HCT116 (cell line): ENCODE measurements around the gene CRYZ.

ENCODE experiments used
- CEBPB ChIP-seq: IDR thresholded peaks from 2 replicates; pipeline ENCODE4 v1.6.1; 2012; ENCODE audit warnings: low read depth
- CTCF ChIP-seq, 3 experiments: fragments of 200-600 bp in 1 of 3; sonication (generic) in 1 of 3; IDR thresholded peaks in 2 of 3; conservative IDR thresholded peaks in 1 of 3; 2 replicates each; pipeline ENCODE4 v1.5.1; 2012 to 2017; ENCODE audit warnings: low read depth in 2 of 3, low read length in 2 of 3, antibody characterized with exemption in 1 of 3, borderline replicate concordance in 1 of 3, control low read depth in 1 of 3, mild to moderate bottlenecking in 1 of 3, mixed read lengths in 1 of 3, mixed run types in 1 of 3, moderate library complexity in 1 of 3; ENCODE audit not compliant: insufficient read depth in 1 of 3
- ELF1 ChIP-seq: IDR thresholded peaks from 2 replicates; pipeline ENCODE4 v1.6.1; 2012; ENCODE audit warnings: low read depth, borderline replicate concordance
- EZH2 ChIP-seq: fragments of 200-600 bp; sonication (generic); IDR thresholded peaks from 2 replicates; pipeline ENCODE4 v1.6.1; 2017; ENCODE audit warnings: antibody characterized with exemption, mixed run types
- EZH2phosphoT487 ChIP-seq: fragments of 200-600 bp; IDR thresholded peaks from 2 replicates; pipeline ENCODE4 v1.6.1; 2018; ENCODE audit warnings: antibody characterized with exemption, borderline replicate concordance
- JUND ChIP-seq: IDR thresholded peaks from 2 replicates; pipeline ENCODE4 v1.6.1; 2012
- MAX ChIP-seq: IDR thresholded peaks from 2 replicates; pipeline ENCODE4 v1.6.1; 2012
- POLR2A ChIP-seq: IDR thresholded peaks from 2 replicates; pipeline ENCODE4 v1.7.0; 2011; ENCODE audit warnings: borderline replicate concordance; ENCODE audit not compliant: insufficient read depth, insufficient read length; ENCODE audit errors: extremely low read depth
- POLR2AphosphoS5 ChIP-seq: IDR thresholded peaks from 2 replicates; pipeline ENCODE4 v1.6.1; 2011; ENCODE audit warnings: mild to moderate bottlenecking, low read depth, low read length, moderate library complexity
- RAD21 ChIP-seq: IDR thresholded peaks from 2 replicates; pipeline ENCODE4 v1.6.1; 2012; ENCODE audit warnings: low read depth, mild to moderate bottlenecking
- REST ChIP-seq: IDR thresholded peaks from 2 replicates; pipeline ENCODE4 v1.6.1; 2012; ENCODE audit warnings: low read depth
- SP1 ChIP-seq: IDR thresholded peaks from 2 replicates; pipeline ENCODE4 v1.6.1; 2012; ENCODE audit warnings: low read depth
- ZBTB33 ChIP-seq: IDR thresholded peaks from 2 replicates; pipeline ENCODE4 v1.6.1; 2011; ENCODE audit warnings: mild to moderate bottlenecking, low read length, moderate library complexity; ENCODE audit not compliant: insufficient replicate concordance; ENCODE audit errors: extremely low read depth
- ZNF274 ChIP-seq: fragments of 200-500 bp; sonication (Bioruptor generic); IDR thresholded peaks from 2 replicates; pipeline ENCODE4 v1.6.1; 2014; ENCODE audit warnings: mild to moderate bottlenecking, low read depth, low read length, inconsistent platforms

- no peak for TF ChIP-seq JUND
- no peak for TF ChIP-seq CTCF (IDR thresholded peaks at IDR 0.05 in 2 of 3, conservative IDR thresholded peaks at IDR 0.05 in 1 of 3; ENCODE audit: borderline replicate concordance in 1 of 3, insufficient read depth in 1 of 3, low read depth in 2 of 3, low read length in 2 of 3)
- no peak for TF ChIP-seq REST
- no peak for TF ChIP-seq ELF1
- TF ChIP-seq EZH2: no peak
- no peak for TF ChIP-seq POLR2AphosphoS5
- TF ChIP-seq RAD21: no peak
- TF ChIP-seq ZBTB33: no peak
- no peak for TF ChIP-seq ZNF274
- no peak for TF ChIP-seq EZH2phosphoT487
- no peak for TF ChIP-seq SP1
- no peak for TF ChIP-seq CEBPB
- no peak for TF ChIP-seq POLR2A
- no peak for TF ChIP-seq MAX
Measured at GRCh38 chr1:74715806-74716205, 17.0 kb downstream of the CRYZ start.
